ENCODE results near the gene MAST4. TPM values are rescaled to one million over a fixed set of nuclear protein-coding genes. Genes with fewer than 3 reads are reported as not detected.

The MAST4 gene
- total RNA-seq, 2 experiments from 2014 or later, result 1.3 to 21.9 TPM

GRCh38 chr5:66582499-66583165, 13.6 kb upstream of the MAST4 start:
- H3K4me2 ChIP-seq (ENCODE audit: low read length), result no peak overlapping the region
- no TSS peak for BruUV-seq (replicated peaks)
- no peak overlapping the region for H3K27ac ChIP-seq (ENCODE audit: low read depth, low read length, poor library complexity, severe bottlenecking)
- DNase-seq (ENCODE audit: low spot score), result no peak
- H3K9me2 ChIP-seq (ENCODE audit: insufficient read depth, low read length), result no peaks in the 10 kb centered on the region
- no peak for TF ChIP-seq EZH2phosphoT487 (IDR thresholded peaks at IDR 0.05; ENCODE audit: borderline replicate concordance, low read depth, low read length)
- no peak for TF ChIP-seq CTCF (conservative IDR thresholded peaks at IDR 0.05; ENCODE audit: low read length)
- H4K20me1 ChIP-seq (ENCODE audit: insufficient read depth, low read length), result no peaks in the 10 kb centered on the region
- H2AFZ ChIP-seq (ENCODE audit: low read length), result no peak overlapping the region
- no peaks in the 10 kb centered on the region for H3K79me2 ChIP-seq (ENCODE audit: insufficient read depth, low read depth, low read length)
- no peaks in the 10 kb centered on the region for H3K36me3 ChIP-seq (ENCODE audit: insufficient read depth, low read length)
- ChIA-PET CTCF (ENCODE audit: unreplicated experiment) (no interaction called here), POLR2A (interaction anchor here (0.7 to 0.9 kb wide), 3 partner anchors 17 to 216 kb away, joined by 3 to 4 read pairs (median 3); no protein-coding TSS in a partner anchor)
- no peaks in the 10 kb centered on the region for H3K4me1 ChIP-seq (ENCODE audit: insufficient read depth, low read length, poor library complexity, severe bottlenecking)
- no peaks in the 10 kb centered on the region for H3K9me3 ChIP-seq (ENCODE audit: low read length)
- H3K4me3 ChIP-seq (ENCODE audit: low read depth, low read length, poor library complexity, severe bottlenecking), result no peak overlapping the region
- intact Hi-C loops (cut with micrococcal nuclease; ENCODE audit: unreplicated experiment), result loop anchor here (10.0 kb wide), 1 partner anchor 278 kb away; no protein-coding TSS in a partner anchor

- no peaks in the 10 kb centered on the region for H3K36me3 ChIP-seq (ENCODE audit: insufficient read depth, low read length)
- no peak overlapping the region for H3K4me3 ChIP-seq (ENCODE audit: low read depth, low read length, poor library complexity, severe bottlenecking)
- H3K9me3 ChIP-seq (ENCODE audit: low read length), result no peaks in the 10 kb centered on the region
- intact Hi-C loops (cut with micrococcal nuclease; ENCODE audit: unreplicated experiment), result loop anchor here (10.0 kb wide), 1 partner anchor 280 kb away; no protein-coding TSS in a partner anchor
- H2AFZ ChIP-seq (ENCODE audit: low read length), result no peak overlapping the region
- TF ChIP-seq CTCF (conservative IDR thresholded peaks at IDR 0.05; ENCODE audit: low read length) (no peak), EZH2phosphoT487 (IDR thresholded peaks at IDR 0.05; ENCODE audit: borderline replicate concordance, low read depth, low read length) (no peak)
- no peaks in the 10 kb centered on the region for H4K20me1 ChIP-seq (ENCODE audit: insufficient read depth, low read length)
- H3K4me1 ChIP-seq (ENCODE audit: insufficient read depth, low read length, poor library complexity, severe bottlenecking), result no peaks in the 10 kb centered on the region
- no peak overlapping the region for H3K27ac ChIP-seq (ENCODE audit: low read depth, low read length, poor library complexity, severe bottlenecking)
- DNase-seq (ENCODE audit: low spot score), result no peak
- no TSS peak for BruUV-seq (replicated peaks)
- no peak overlapping the region for H3K4me2 ChIP-seq (ENCODE audit: low read length)
- H3K79me2 ChIP-seq (ENCODE audit: insufficient read depth, low read depth, low read length), result no peaks in the 10 kb centered on the region
- CTCF ChIA-PET (ENCODE audit: unreplicated experiment), result no interaction called here
- no peaks in the 10 kb centered on the region for H3K9me2 ChIP-seq (ENCODE audit: insufficient read depth, low read length)
- POLR2A ChIA-PET, result interaction anchor here (0.6 to 0.9 kb wide), 3 partner anchors 9 to 93 kb away, joined by 3 read pairs; no protein-coding TSS in a partner anchor
Measured at GRCh38 chr5:66585291-66585690, 10.9 kb upstream of the MAST4 start.

GRCh38 chr5:66587771-66588170, 8.4 kb upstream of the MAST4 start:
- CTCF ChIA-PET (ENCODE audit: unreplicated experiment), result no interaction called here
- H3K9me2 ChIP-seq (ENCODE audit: insufficient read depth, low read length), result no peaks in the 10 kb centered on the region

More at GRCh38 chr5:66587771-66588170, 8.4 kb upstream of the MAST4 start:
- Histone ChIP-seq H3K79me2 (ENCODE audit: insufficient read depth, low read depth, low read length) (no peaks in the 10 kb centered on the region), H3K4me1 (ENCODE audit: insufficient read depth, low read length, poor library complexity, severe bottlenecking) (no peaks in the 10 kb centered on the region), H3K36me3 (ENCODE audit: insufficient read depth, low read length) (no peaks in the 10 kb centered on the region), H3K4me3 (ENCODE audit: low read depth, low read length, poor library complexity, severe bottlenecking) (no peak overlapping the region), H3K27ac (ENCODE audit: low read depth, low read length, poor library complexity, severe bottlenecking) (no peak overlapping the region), H4K20me1 (ENCODE audit: insufficient read depth, low read length) (no peaks in the 10 kb centered on the region), H3K4me2 (ENCODE audit: low read length) (no peak overlapping the region), H2AFZ (ENCODE audit: low read length) (no peak overlapping the region), H3K9me3 (ENCODE audit: low read length) (no peaks in the 10 kb centered on the region)
- no TSS peak for BruUV-seq (replicated peaks)
- intact Hi-C loops (cut with micrococcal nuclease; ENCODE audit: unreplicated experiment), result loop anchor here (10.0 kb wide), 1 partner anchor 283 kb away; no protein-coding TSS in a partner anchor
- POLR2A ChIA-PET, result no interaction called here
- no peak for DNase-seq (ENCODE audit: low spot score)
- no peak for TF ChIP-seq EZH2phosphoT487 (IDR thresholded peaks at IDR 0.05; ENCODE audit: borderline replicate concordance, low read depth, low read length)
- no peak for TF ChIP-seq CTCF (conservative IDR thresholded peaks at IDR 0.05; ENCODE audit: low read length)
